ENCODE data around the gene MAG. TPM values are rescaled to one million over a fixed set of nuclear protein-coding genes. Genes with fewer than 3 reads are reported as not detected.

MAG gene
- total RNA-seq, 1 experiment from 2014 or later, result not detected

- DNase-seq (ENCODE audit: low read depth), result no peak
Observed at GRCh38 chr19:35362261-35363000, 70.5 kb downstream of the MAG start.

- DNase-seq (ENCODE audit: low read depth), result no peak
Observed at GRCh38 chr19:35363001-35363590, 71.1 kb downstream of the MAG start.

Other genes with a start within 250 kb of the MAG start
- 3.0 and 3.7 TPM in 2 replicates for gene FXYD3, start 176.3 kb upstream of the MAG start, total RNA-seq (2014; rRNA removed; shearing (Covaris generic))
- 0.36 TPM in 1 of 2 replicates, not detected in the other for gene LGI4, start 157.1 kb upstream of the MAG start, total RNA-seq (2014; rRNA removed; shearing (Covaris generic))
- 0.98 TPM in 1 of 2 replicates, not detected in the other for gene FXYD1, start 153.3 kb upstream of the MAG start, total RNA-seq (2014; rRNA removed; shearing (Covaris generic))
- not detected in 2 replicates for gene FXYD7, start 148.9 kb upstream of the MAG start, total RNA-seq (2014; rRNA removed; shearing (Covaris generic))
- 258 and 338 TPM in 2 replicates for gene FXYD5, start 137.4 kb upstream of the MAG start, total RNA-seq (2014; rRNA removed; shearing (Covaris generic))
- gene FAM187B, start 63.4 kb upstream of the MAG start, total RNA-seq (2014; rRNA removed; shearing (Covaris generic)), result not detected in 2 replicates
- gene LSR, start 43.2 kb upstream of the MAG start, total RNA-seq (2014; rRNA removed; shearing (Covaris generic)), result 1.8 TPM in 2 replicates
- gene USF2, start 23.2 kb upstream of the MAG start, total RNA-seq (2014; rRNA removed; shearing (Covaris generic)), result 33.9 and 37.4 TPM in 2 replicates
- not detected in 2 replicates for gene HAMP, start 9.6 kb upstream of the MAG start, total RNA-seq (2014; rRNA removed; shearing (Covaris generic))
- 0.20 and 0.24 TPM in 2 replicates for gene CD22, start 37.0 kb downstream of the MAG start, total RNA-seq (2014; rRNA removed; shearing (Covaris generic))
- gene FFAR1, start 55.7 kb downstream of the MAG start, total RNA-seq (2014; rRNA removed; shearing (Covaris generic)), result not detected in 2 replicates
- gene FFAR3, start 66.3 kb downstream of the MAG start, total RNA-seq (2014; rRNA removed; shearing (Covaris generic)), result not detected in 2 replicates
- gene GPR42, start 78.9 kb downstream of the MAG start, total RNA-seq (2014; rRNA removed; shearing (Covaris generic)), result not detected in 2 replicates
- not detected in 2 replicates for gene FFAR2, start 156.1 kb downstream of the MAG start, total RNA-seq (2014; rRNA removed; shearing (Covaris generic))
- not detected in 2 replicates for gene KRTDAP, start 198.3 kb downstream of the MAG start, total RNA-seq (2014; rRNA removed; shearing (Covaris generic))
- gene DMKN, start 221.5 kb downstream of the MAG start, total RNA-seq (2014; rRNA removed; shearing (Covaris generic)), result 2.9 TPM in 1 of 2 replicates, not detected in the other
- not detected in 2 replicates for gene SBSN, start 236.2 kb downstream of the MAG start, total RNA-seq (2014; rRNA removed; shearing (Covaris generic))
- gene GAPDHS, start 241.3 kb downstream of the MAG start, total RNA-seq (2014; rRNA removed; shearing (Covaris generic)), result 0.20 TPM in 1 of 2 replicates, not detected in the other

Measured in RPMI7951 (cell line).